ENCODE data around the gene CNPY1.

- TF ChIP-seq FOXP2 (optimal IDR thresholded peaks at IDR 0.05; ENCODE audit: borderline replicate concordance, extremely low read depth, extremely low read length, insufficient read depth) (no peak), TAF1 (IDR thresholded peaks at IDR 0.05; ENCODE audit: borderline replicate concordance, insufficient read depth, low read length) (no peak), POLR2AphosphoS5 (IDR thresholded peaks at IDR 0.05; ENCODE audit: low read depth, low read length) (no peak), REST (IDR thresholded peaks at IDR 0.05; ENCODE audit: insufficient read depth in 1 of 2, low read depth in 2 of 2, low read length in 2 of 2) (no peak)
Observed at GRCh38 chr7:155586843-155587440, 40.6 kb upstream of the CNPY1 start.
